ENCODE results near the gene PHLPP1.

DNA sequence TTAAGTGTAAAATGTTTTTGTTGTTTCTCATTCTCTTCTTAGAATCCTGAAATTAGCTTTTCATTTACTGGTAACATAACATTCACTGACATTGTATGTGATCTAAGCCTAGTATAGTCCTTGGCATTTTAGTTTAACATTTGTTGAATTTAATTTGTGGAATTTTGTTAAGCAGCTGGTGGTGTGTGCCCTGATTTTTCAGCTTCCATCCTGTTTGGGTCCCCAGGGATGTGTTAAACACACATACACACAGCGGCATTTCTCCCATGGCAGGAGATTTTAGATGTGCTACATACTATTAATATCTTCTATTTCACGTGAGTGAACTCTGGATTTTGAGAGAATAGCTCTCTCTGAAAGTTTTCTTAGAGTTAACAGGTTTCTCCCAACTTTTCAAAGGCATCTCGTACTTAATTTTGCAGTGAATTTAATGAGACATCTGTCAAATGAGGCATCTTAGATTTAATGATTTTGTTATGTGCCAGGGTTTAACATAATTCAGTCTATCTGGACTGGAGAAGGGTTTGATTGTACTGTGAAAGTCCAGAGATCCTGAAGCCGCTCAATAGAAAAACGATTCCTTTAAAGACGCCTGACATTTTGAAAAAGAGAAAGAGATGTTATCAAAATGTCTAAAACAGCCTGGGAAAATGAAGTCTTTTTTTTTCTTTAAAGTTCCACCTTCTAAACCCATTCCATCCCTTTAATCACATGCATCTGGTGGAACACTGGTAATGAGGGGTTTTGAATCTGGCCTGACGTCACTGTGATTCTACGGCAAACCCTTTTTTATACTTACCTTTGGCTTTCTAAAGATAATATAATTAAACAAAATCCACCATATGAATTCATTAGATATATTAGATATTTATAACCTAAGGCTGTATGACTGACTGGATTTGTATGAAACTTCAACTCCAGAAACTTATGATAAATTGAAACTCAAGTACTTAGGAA is 6.8 kb downstream of the PHLPP1 start:
- TF ChIP-seq, protein P1, sequence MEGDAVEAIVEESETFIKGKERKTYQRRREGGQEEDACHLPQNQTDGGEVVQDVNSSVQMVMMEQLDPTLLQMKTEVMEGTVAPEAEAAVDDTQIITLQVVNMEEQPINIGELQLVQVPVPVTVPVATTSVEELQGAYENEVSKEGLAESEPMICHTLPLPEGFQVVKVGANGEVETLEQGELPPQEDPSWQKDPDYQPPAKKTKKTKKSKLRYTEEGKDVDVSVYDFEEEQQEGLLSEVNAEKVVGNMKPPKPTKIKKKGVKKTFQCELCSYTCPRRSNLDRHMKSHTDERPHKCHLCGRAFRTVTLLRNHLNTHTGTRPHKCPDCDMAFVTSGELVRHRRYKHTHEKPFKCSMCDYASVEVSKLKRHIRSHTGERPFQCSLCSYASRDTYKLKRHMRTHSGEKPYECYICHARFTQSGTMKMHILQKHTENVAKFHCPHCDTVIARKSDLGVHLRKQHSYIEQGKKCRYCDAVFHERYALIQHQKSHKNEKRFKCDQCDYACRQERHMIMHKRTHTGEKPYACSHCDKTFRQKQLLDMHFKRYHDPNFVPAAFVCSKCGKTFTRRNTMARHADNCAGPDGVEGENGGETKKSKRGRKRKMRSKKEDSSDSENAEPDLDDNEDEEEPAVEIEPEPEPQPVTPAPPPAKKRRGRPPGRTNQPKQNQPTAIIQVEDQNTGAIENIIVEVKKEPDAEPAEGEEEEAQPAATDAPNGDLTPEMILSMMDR (IDR thresholded peaks at IDR 0.05; ENCODE audit: low read depth, low read length): no peak
- no peak for TF ChIP-seq EZH2phosphoT487 (IDR thresholded peaks at IDR 0.05; ENCODE audit: low read depth)
